GM23338 (cell line): ENCODE results near the gene TLR9. TPM values are rescaled to one million over a fixed set of nuclear protein-coding genes. Genes with fewer than 3 reads are reported as not detected.
A peak's percentile ranks its signal among the peaks of the same experiment; 100 is the strongest.

ENCODE experiments used
- ATAC-seq: fragments of 200-7000 bp; cut with Tn5 transposase; 3 replicates; pipeline ENCODE4 v1.9.1; 2020
- DNase-seq: peaks from one replicate; pipeline ENCODE4 v3.0.0-alpha.2; 2015; ENCODE audit warnings: low spot score
- H2AFZ ChIP-seq: fragments of 200-600 bp; sonication (generic); 2 replicates; pipeline ENCODE4 v1.8.0; 2016; ENCODE audit warnings: antibody characterized with exemption, mild to moderate bottlenecking, moderate library complexity
- H3F3A ChIP-seq: fragments of 200-600 bp; sonication (generic); replicated peaks from 2 replicates; pipeline ENCODE4 v1.8.0; 2017; ENCODE audit warnings: antibody characterized with exemption, mixed run types, low read depth
- H3K27ac ChIP-seq: fragments of 200-600 bp; sonication (generic); 2 replicates; pipeline ENCODE4 v1.6.1; 2016; ENCODE audit warnings: low read depth
- H3K27me3 ChIP-seq: fragments of 200-600 bp; sonication (generic); 2 replicates; pipeline ENCODE4 v1.8.0; 2016; ENCODE audit warnings: mild to moderate bottlenecking, mixed run types, moderate library complexity; ENCODE audit not compliant: insufficient read depth
- H3K36me3 ChIP-seq: fragments of 200-600 bp; sonication (generic); 2 replicates; pipeline ENCODE4 v1.8.0; 2016; ENCODE audit warnings: mild to moderate bottlenecking; ENCODE audit not compliant: insufficient read depth
- H3K4me1 ChIP-seq: fragments of 200-600 bp; sonication (generic); 2 replicates; pipeline ENCODE4 v1.8.0; 2016; ENCODE audit warnings: mild to moderate bottlenecking, moderate library complexity; ENCODE audit not compliant: insufficient read depth
- H3K4me2 ChIP-seq: fragments of 200-600 bp; sonication (generic); 2 replicates; pipeline ENCODE4 v1.7.1; 2017; ENCODE audit warnings: mixed run types
- H3K4me3 ChIP-seq: fragments of 200-600 bp; sonication (generic); 2 replicates; pipeline ENCODE4 v1.6.1; 2016; ENCODE audit warnings: mixed run types
- H3K79me2 ChIP-seq: fragments of 200-600 bp; sonication (generic); replicated peaks from 2 replicates; pipeline ENCODE4 v1.8.0; 2017; ENCODE audit warnings: mild to moderate bottlenecking; ENCODE audit not compliant: insufficient read depth
- H3K9me2 ChIP-seq: fragments of 200-600 bp; sonication (generic); 2 replicates; pipeline ENCODE4 v1.8.0; 2017; ENCODE audit not compliant: insufficient read depth
- H4K20me1 ChIP-seq: fragments of 200-600 bp; sonication (generic); replicated peaks from 2 replicates; pipeline ENCODE4 v1.8.0; 2017; ENCODE audit warnings: mild to moderate bottlenecking; ENCODE audit not compliant: insufficient read depth
- H3K27ac Mint-ChIP-seq: 2 replicates; pipeline ENCODE4 v1.8.0; 2020; ENCODE audit warnings: inconsistent platforms, mild to moderate bottlenecking, moderate library complexity, mixed read lengths
- H3K27me3 Mint-ChIP-seq: 3 replicates; pipeline ENCODE4 v1.8.0; 2022; ENCODE audit warnings: low read depth, mild to moderate bottlenecking, moderate library complexity, mixed read lengths, inconsistent platforms; ENCODE audit not compliant: insufficient read depth, poor library complexity
- H3K36me3 Mint-ChIP-seq: 3 replicates; pipeline ENCODE4 v1.8.0; 2021; ENCODE audit warnings: low read depth, mild to moderate bottlenecking, inconsistent platforms, moderate library complexity, mixed read lengths
- H3K4me1 Mint-ChIP-seq: 3 replicates; pipeline ENCODE4 v1.8.0; 2020; ENCODE audit warnings: mild to moderate bottlenecking, inconsistent platforms, mixed read lengths
- H3K4me3 Mint-ChIP-seq: 3 replicates; pipeline ENCODE4 v1.8.0; 2021; ENCODE audit warnings: moderate library complexity, mild to moderate bottlenecking, inconsistent platforms, mixed read lengths
- H3K9me3 Mint-ChIP-seq: 3 replicates; pipeline ENCODE4 v1.8.0; 2020; ENCODE audit warnings: moderate library complexity, mild to moderate bottlenecking, inconsistent platforms, mixed read lengths
- CREB1 ChIP-seq: fragments of 250-450 bp; sonication (Bioruptor Pico); IDR thresholded peaks from 2 replicates; pipeline ENCODE4 v1.5.0; 2020; ENCODE audit warnings: low read depth, mild to moderate bottlenecking, moderate library complexity
- EZH2 ChIP-seq: fragments of 200-600 bp; sonication (generic); IDR thresholded peaks from one replicate; pipeline ENCODE4 v1.8.0; 2017; ENCODE audit warnings: antibody characterized with exemption, mild to moderate bottlenecking, low read depth; ENCODE audit not compliant: unreplicated experiment
- EZH2phosphoT487 ChIP-seq: fragments of 200-600 bp; sonication (generic); IDR thresholded peaks from one replicate; pipeline ENCODE4 v1.8.1; 2018; ENCODE audit warnings: antibody characterized with exemption; ENCODE audit not compliant: unreplicated experiment
- NANOG ChIP-seq: IDR thresholded peaks from 2 replicates; pipeline ENCODE4 v1.6.1; 2016; ENCODE audit warnings: antibody characterized with exemption, borderline replicate concordance
- POLR2AphosphoS5 ChIP-seq: IDR thresholded peaks from 2 replicates; pipeline ENCODE4 v1.6.1; 2016; ENCODE audit warnings: antibody characterized with exemption, low read depth
- STAT1 ChIP-seq: IDR thresholded peaks from one replicate; pipeline ENCODE4 v1.6.1; 2016; ENCODE audit warnings: antibody characterized with exemption; ENCODE audit not compliant: unreplicated experiment
- ZNF114 ChIP-seq: fragments of 250-450 bp; sonication (Bioruptor Pico); IDR thresholded peaks from 2 replicates; pipeline ENCODE4 v1.5.0; 2020; ENCODE audit warnings: mild to moderate bottlenecking, moderate library complexity
- ZNF331 ChIP-seq: fragments of 250-450 bp; sonication (Bioruptor Pico); IDR thresholded peaks from 2 replicates; pipeline ENCODE4 v1.5.0; 2020; ENCODE audit warnings: low read depth, mild to moderate bottlenecking, moderate library complexity
- long read RNA-seq: library from polyadenylated mRNA; unstranded; transcript quantifications from one replicate; pipeline ENCODE4 v2.0.0, GENCODE V29; 2020; ENCODE audit not compliant: unreplicated experiment
- polyA plus RNA-seq: library from polyadenylated mRNA; unstranded; fragments of >200 nt; fragmentation: Nextera tagmentation; extraction: Ambion mirVana; gene quantifications from 2 replicates; pipeline ENCODE4 v1.2.1, GENCODE V29; 2016
- total RNA-seq: library from RNA; depleted of rRNA; stranded (reverse); fragments of >200 nt; shearing (Covaris generic); gene quantifications from 2 replicates; pipeline ENCODE4 v1.2.3, GENCODE V29; 2014; rRNA removed
- TF ChIP-seq, protein P1 (sequence below): fragments of 250-450 bp; sonication (Bioruptor Pico); IDR thresholded peaks from 2 replicates; pipeline ENCODE4 v1.5.0; 2020; ENCODE audit warnings: mild to moderate bottlenecking, moderate library complexity
- TF ChIP-seq, protein P2 (sequence below): IDR thresholded peaks from one replicate; pipeline ENCODE4 v1.6.1; 2018; ENCODE audit warnings: antibody characterized with exemption; ENCODE audit not compliant: unreplicated experiment
- TF ChIP-seq, protein P3 (sequence below): IDR thresholded peaks from 2 replicates; pipeline ENCODE4 v1.6.1; 2016; ENCODE audit warnings: antibody characterized with exemption

TLR9 gene, protein sequence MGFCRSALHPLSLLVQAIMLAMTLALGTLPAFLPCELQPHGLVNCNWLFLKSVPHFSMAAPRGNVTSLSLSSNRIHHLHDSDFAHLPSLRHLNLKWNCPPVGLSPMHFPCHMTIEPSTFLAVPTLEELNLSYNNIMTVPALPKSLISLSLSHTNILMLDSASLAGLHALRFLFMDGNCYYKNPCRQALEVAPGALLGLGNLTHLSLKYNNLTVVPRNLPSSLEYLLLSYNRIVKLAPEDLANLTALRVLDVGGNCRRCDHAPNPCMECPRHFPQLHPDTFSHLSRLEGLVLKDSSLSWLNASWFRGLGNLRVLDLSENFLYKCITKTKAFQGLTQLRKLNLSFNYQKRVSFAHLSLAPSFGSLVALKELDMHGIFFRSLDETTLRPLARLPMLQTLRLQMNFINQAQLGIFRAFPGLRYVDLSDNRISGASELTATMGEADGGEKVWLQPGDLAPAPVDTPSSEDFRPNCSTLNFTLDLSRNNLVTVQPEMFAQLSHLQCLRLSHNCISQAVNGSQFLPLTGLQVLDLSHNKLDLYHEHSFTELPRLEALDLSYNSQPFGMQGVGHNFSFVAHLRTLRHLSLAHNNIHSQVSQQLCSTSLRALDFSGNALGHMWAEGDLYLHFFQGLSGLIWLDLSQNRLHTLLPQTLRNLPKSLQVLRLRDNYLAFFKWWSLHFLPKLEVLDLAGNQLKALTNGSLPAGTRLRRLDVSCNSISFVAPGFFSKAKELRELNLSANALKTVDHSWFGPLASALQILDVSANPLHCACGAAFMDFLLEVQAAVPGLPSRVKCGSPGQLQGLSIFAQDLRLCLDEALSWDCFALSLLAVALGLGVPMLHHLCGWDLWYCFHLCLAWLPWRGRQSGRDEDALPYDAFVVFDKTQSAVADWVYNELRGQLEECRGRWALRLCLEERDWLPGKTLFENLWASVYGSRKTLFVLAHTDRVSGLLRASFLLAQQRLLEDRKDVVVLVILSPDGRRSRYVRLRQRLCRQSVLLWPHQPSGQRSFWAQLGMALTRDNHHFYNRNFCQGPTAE
- total RNA-seq (not detected in 2 replicates), polyA plus RNA-seq (not detected in 2 replicates)
- long read RNA-seq, result 0 reads

DNA sequence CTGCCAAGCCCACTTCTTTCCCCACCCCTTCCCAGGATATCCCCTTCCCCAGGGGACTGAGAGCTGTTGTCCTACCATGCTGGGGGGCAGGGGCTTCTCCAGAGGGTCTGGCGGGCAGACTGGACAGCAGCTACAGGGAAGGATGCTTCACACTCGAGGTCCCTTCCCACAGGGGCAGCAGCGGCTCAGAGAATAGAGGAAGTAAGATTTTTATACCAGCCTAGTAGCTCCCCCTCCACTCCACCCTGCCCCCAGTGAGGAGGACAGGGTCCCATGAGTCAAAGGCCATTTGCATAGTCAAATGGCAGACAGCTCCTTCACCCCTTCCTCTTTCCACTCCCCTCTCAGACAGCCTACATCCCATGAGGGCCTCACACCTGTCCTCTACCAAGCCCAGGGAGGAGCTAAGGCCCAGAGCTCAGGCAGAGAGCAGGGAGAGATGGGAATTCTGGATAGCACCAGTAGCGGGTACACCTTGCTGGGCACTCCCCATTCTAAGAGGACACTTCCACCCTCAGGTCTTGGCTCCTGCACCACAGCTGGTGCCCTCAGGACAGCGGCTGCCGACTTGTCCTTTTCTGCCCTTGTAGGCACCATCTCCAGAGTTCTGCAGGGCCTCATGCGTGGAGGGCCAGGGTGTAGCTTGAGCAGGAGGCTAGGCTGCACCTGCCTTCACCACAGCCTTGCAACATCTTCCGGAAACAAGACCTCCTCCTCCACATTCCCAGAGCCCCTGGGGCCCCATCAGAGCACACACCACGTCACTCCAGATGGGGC lies at the start of gene TLR9:
Gene TLR9, minus strand, starts transcription at position 194 of the 777 bp plus-strand sequence. Its CDS starts 116 bp downstream, at position 78.
- Histone ChIP-seq H3K27me3 (no peaks in the 10 kb centered on the region), H3F3A (0 out of 2 replicates have a peak, but pooled peaks cover 2% of the 10 kb centered on the region), H3K27ac (no peak within 1 kb of the TSS), H3K79me2 (no peaks in the 10 kb centered on the region), H3K4me3 (no peak within 1 kb of the TSS), H3K4me2 (no peak within 1 kb of the TSS), H3K4me1 (peaks cover under 1% of the 10 kb centered on the region), H2AFZ (no peak within 1 kb of the TSS), H3K9me2 (no peaks in the 10 kb centered on the region), H3K36me3 (no peaks in the 10 kb centered on the region), H4K20me1 (no peaks in the 10 kb centered on the region)
- peaks cover 6% of the 10 kb centered on the region for H3K4me1 Mint-ChIP-seq
- H3K27ac Mint-ChIP-seq, result peak within 1 kb of the TSS; percentile 7; the same call in 1 of the 2 replicates
- H3K27me3 Mint-ChIP-seq, result peaks cover 16% of the 10 kb centered on the region
- ATAC-seq (peak; percentile 8; the same call in 2 of the 3 replicates), DNase-seq (no peak)
- peaks cover 14% of the 10 kb centered on the region for H3K36me3 Mint-ChIP-seq
- H3K9me3 Mint-ChIP-seq, result no peaks in the 10 kb centered on the region
- no peak within 1 kb of the TSS for H3K4me3 Mint-ChIP-seq
- TF ChIP-seq CREB1, result no peak
- TF ChIP-seq, protein P1, sequence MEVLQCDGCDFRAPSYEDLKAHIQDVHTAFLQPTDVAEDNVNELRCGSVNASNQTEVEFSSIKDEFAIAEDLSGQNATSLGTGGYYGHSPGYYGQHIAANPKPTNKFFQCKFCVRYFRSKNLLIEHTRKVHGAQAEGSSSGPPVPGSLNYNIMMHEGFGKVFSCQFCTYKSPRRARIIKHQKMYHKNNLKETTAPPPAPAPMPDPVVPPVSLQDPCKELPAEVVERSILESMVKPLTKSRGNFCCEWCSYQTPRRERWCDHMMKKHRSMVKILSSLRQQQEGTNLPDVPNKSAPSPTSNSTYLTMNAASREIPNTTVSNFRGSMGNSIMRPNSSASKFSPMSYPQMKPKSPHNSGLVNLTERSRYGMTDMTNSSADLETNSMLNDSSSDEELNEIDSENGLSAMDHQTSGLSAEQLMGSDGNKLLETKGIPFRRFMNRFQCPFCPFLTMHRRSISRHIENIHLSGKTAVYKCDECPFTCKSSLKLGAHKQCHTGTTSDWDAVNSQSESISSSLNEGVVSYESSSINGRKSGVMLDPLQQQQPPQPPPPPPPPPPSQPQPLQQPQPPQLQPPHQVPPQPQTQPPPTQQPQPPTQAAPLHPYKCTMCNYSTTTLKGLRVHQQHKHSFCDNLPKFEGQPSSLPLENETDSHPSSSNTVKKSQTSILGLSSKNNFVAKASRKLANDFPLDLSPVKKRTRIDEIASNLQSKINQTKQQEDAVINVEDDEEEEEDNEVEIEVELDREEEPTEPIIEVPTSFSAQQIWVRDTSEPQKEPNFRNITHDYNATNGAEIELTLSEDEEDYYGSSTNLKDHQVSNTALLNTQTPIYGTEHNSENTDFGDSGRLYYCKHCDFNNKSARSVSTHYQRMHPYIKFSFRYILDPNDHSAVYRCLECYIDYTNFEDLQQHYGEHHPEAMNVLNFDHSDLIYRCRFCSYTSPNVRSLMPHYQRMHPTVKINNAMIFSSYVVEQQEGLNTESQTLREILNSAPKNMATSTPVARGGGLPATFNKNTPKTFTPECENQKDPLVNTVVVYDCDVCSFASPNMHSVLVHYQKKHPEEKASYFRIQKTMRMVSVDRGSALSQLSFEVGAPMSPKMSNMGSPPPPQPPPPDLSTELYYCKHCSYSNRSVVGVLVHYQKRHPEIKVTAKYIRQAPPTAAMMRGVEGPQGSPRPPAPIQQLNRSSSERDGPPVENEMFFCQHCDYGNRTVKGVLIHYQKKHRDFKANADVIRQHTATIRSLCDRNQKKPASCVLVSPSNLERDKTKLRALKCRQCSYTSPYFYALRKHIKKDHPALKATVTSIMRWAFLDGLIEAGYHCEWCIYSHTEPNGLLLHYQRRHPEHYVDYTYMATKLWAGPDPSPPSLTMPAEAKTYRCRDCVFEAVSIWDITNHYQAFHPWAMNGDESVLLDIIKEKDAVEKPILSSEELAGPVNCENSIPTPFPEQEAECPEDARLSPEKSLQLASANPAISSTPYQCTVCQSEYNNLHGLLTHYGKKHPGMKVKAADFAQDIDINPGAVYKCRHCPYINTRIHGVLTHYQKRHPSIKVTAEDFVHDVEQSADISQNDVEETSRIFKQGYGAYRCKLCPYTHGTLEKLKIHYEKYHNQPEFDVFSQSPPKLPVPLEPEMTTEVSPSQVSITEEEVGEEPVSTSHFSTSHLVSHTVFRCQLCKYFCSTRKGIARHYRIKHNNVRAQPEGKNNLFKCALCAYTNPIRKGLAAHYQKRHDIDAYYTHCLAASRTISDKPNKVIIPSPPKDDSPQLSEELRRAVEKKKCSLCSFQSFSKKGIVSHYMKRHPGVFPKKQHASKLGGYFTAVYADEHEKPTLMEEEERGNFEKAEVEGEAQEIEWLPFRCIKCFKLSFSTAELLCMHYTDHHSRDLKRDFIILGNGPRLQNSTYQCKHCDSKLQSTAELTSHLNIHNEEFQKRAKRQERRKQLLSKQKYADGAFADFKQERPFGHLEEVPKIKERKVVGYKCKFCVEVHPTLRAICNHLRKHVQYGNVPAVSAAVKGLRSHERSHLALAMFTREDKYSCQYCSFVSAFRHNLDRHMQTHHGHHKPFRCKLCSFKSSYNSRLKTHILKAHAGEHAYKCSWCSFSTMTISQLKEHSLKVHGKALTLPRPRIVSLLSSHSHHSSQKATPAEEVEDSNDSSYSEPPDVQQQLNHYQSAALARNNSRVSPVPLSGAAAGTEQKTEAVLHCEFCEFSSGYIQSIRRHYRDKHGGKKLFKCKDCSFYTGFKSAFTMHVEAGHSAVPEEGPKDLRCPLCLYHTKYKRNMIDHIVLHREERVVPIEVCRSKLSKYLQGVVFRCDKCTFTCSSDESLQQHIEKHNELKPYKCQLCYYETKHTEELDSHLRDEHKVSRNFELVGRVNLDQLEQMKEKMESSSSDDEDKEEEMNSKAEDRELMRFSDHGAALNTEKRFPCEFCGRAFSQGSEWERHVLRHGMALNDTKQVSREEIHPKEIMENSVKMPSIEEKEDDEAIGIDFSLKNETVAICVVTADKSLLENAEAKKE (CRISPR knock-in tag), result no peak
- TF ChIP-seq, protein P2, sequence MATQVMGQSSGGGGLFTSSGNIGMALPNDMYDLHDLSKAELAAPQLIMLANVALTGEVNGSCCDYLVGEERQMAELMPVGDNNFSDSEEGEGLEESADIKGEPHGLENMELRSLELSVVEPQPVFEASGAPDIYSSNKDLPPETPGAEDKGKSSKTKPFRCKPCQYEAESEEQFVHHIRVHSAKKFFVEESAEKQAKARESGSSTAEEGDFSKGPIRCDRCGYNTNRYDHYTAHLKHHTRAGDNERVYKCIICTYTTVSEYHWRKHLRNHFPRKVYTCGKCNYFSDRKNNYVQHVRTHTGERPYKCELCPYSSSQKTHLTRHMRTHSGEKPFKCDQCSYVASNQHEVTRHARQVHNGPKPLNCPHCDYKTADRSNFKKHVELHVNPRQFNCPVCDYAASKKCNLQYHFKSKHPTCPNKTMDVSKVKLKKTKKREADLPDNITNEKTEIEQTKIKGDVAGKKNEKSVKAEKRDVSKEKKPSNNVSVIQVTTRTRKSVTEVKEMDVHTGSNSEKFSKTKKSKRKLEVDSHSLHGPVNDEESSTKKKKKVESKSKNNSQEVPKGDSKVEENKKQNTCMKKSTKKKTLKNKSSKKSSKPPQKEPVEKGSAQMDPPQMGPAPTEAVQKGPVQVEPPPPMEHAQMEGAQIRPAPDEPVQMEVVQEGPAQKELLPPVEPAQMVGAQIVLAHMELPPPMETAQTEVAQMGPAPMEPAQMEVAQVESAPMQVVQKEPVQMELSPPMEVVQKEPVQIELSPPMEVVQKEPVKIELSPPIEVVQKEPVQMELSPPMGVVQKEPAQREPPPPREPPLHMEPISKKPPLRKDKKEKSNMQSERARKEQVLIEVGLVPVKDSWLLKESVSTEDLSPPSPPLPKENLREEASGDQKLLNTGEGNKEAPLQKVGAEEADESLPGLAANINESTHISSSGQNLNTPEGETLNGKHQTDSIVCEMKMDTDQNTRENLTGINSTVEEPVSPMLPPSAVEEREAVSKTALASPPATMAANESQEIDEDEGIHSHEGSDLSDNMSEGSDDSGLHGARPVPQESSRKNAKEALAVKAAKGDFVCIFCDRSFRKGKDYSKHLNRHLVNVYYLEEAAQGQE, result no peak
- TF ChIP-seq POLR2AphosphoS5, result no peak
- no peak for TF ChIP-seq NANOG
- TF ChIP-seq, protein P3, sequence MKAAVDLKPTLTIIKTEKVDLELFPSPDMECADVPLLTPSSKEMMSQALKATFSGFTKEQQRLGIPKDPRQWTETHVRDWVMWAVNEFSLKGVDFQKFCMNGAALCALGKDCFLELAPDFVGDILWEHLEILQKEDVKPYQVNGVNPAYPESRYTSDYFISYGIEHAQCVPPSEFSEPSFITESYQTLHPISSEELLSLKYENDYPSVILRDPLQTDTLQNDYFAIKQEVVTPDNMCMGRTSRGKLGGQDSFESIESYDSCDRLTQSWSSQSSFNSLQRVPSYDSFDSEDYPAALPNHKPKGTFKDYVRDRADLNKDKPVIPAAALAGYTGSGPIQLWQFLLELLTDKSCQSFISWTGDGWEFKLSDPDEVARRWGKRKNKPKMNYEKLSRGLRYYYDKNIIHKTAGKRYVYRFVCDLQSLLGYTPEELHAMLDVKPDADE, result no peak
- TF ChIP-seq STAT1, result no peak
- no peak for TF ChIP-seq ZNF114 (CRISPR knock-in tag)
- TF ChIP-seq EZH2phosphoT487, result no peak
- TF ChIP-seq ZNF331, result no peak
- no peak for TF ChIP-seq EZH2
